NCI-H82 treated with DMSO at 0.1 percent for 48 hours (cell line): ENCODE results near the gene RAB42.

Experiments
- DNase-seq: peaks from one replicate; lab custom pipeline; 2025; ENCODE audit not compliant: unreplicated experiment; lab: John Stamatoyannopoulos, UW

Gene RAB42

GRCh38 chr1:28644494-28644893 is 52.4 kb downstream of the RAB42 start:
- no peak for DNase-seq
